Left renal cortex interstitium (tissue), 4 donors: ENCODE measurements around the gene SLC22A4. TPM values are rescaled to one million over a fixed set of nuclear protein-coding genes. Genes with fewer than 3 reads are reported as not detected.

Experiments used
- DNase-seq, 4 donors: peaks; one replicate each; pipeline ENCODE4 v3.0.0-alpha.2; 2013; ENCODE audit warnings: low read depth in 4 of 4, low spot score in 2 of 4, missing footprints in 1 of 4
- polyA plus RNA-seq, 4 donors: library from polyadenylated mRNA; unstranded; fragments of 120-200 nt; gene quantifications; one replicate each; pipeline ENCODE4 v1.2.1, GENCODE V29; 2013; ENCODE audit not compliant: insufficient read length in 4 of 4

SLC22A4 gene
- polyA plus RNA-seq, 4 donors, result 4.6 to 9.2 (median 6.3) TPM

- DNase-seq, result no peak
Observed at GRCh38 chr5:132389051-132389331, 94.8 kb downstream of the SLC22A4 start.

- DNase-seq, result no peak
Observed at GRCh38 chr5:132389585-132390286, 95.5 kb downstream of the SLC22A4 start.

GRCh38 chr5:132391247-132391646 is 97.1 kb downstream of the SLC22A4 start:
- no peak for DNase-seq

- no peak for DNase-seq
Observed at GRCh38 chr5:132391870-132392269, 97.7 kb downstream of the SLC22A4 start.

GRCh38 chr5:132392411-132392810 is 98.2 kb downstream of the SLC22A4 start:
- DNase-seq, result no peak

GRCh38 chr5:132392978-132393825 is 99.0 kb downstream of the SLC22A4 start:
- no peak for DNase-seq

Other genes starting within 250 kb of the SLC22A4 start
- gene IL3, start 233.7 kb upstream of the SLC22A4 start, polyA plus RNA-seq, result not detected
- gene CSF2, start 220.6 kb upstream of the SLC22A4 start, polyA plus RNA-seq, result not detected
- 10 to 100 TPM; 28.2 to 35.2 (median 33.6) TPM for gene P4HA2, start 66.5 kb upstream of the SLC22A4 start, polyA plus RNA-seq
- 10 to 100 TPM; 12.5 to 21.7 (median 16.3) TPM for gene PDLIM4, start 36.7 kb upstream of the SLC22A4 start, polyA plus RNA-seq
- gene SLC22A5, start 75.3 kb downstream of the SLC22A4 start, polyA plus RNA-seq, result 10 to 100 TPM; 32.2 to 57.3 (median 48.5) TPM
- 10 to 100 TPM; 13.9 to 23.8 (median 18.9) TPM for gene IRF1, start 196.4 kb downstream of the SLC22A4 start, polyA plus RNA-seq
- gene IL5, start 249.1 kb downstream of the SLC22A4 start, polyA plus RNA-seq, result under 1 TPM in 3 of 4 donors, not detected in 1; 0.16 to 0.62 (median 0.51) TPM